Loucy (cell line): ENCODE data around the gene NREP.

Experiments used
- H2AFZ ChIP-seq: fragments of 200-600 bp; sonication (generic); 2 replicates; pipeline ENCODE4 v1.6.0; 2016; ENCODE audit warnings: antibody characterized with exemption, mild to moderate bottlenecking, low read length, moderate library complexity
- H3F3A ChIP-seq: fragments of 200-600 bp; 2 replicates; pipeline ENCODE4 v1.6.0; 2016; ENCODE audit warnings: antibody characterized with exemption, low read depth, mild to moderate bottlenecking
- H3K27me3 ChIP-seq: fragments of 200-600 bp; sonication (generic); 2 replicates; pipeline ENCODE4 v1.6.1; 2014; ENCODE audit warnings: low read length, mild to moderate bottlenecking; ENCODE audit not compliant: insufficient read depth, poor library complexity, severe bottlenecking
- H3K36me3 ChIP-seq: fragments of 200-600 bp; sonication (generic); 2 replicates; pipeline ENCODE4 v1.6.1; 2016; ENCODE audit warnings: low read length; ENCODE audit not compliant: insufficient read depth
- H3K4me1 ChIP-seq: fragments of 200-600 bp; sonication (generic); 2 replicates; pipeline ENCODE4 v1.5.1; 2014; ENCODE audit warnings: low read length, mild to moderate bottlenecking; ENCODE audit not compliant: insufficient read depth, poor library complexity, severe bottlenecking
- H3K4me2 ChIP-seq: fragments of 200-600 bp; sonication (generic); 2 replicates; pipeline ENCODE4 v1.6.0; 2014; ENCODE audit warnings: antibody characterized with exemption, low read length, low read depth, mild to moderate bottlenecking; ENCODE audit not compliant: poor library complexity, severe bottlenecking
- H3K4me3 ChIP-seq: fragments of 200-600 bp; sonication (generic); 2 replicates; pipeline ENCODE4 v1.5.1; 2014; ENCODE audit warnings: low read length, mild to moderate bottlenecking, mixed read lengths; ENCODE audit not compliant: poor library complexity, severe bottlenecking
- H3K79me2 ChIP-seq: fragments of 200-600 bp; sonication (generic); 2 replicates; pipeline ENCODE4 v1.6.1; 2014; ENCODE audit warnings: low read length; ENCODE audit not compliant: insufficient read depth
- H3K9ac ChIP-seq: fragments of 200-600 bp; sonication (generic); 2 replicates; pipeline ENCODE4 v1.6.0; 2014; ENCODE audit warnings: mild to moderate bottlenecking, low read depth, low read length, moderate library complexity; ENCODE audit not compliant: poor library complexity, severe bottlenecking
- H3K9me2 ChIP-seq: fragments of 200-600 bp; sonication (generic); replicated peaks from 2 replicates; pipeline ENCODE4 v1.6.1; 2016; ENCODE audit warnings: low read depth, low read length, mixed read lengths
- H3K9me3 ChIP-seq: fragments of 200-600 bp; sonication (generic); 2 replicates; pipeline ENCODE4 v1.6.1; 2014; ENCODE audit warnings: mild to moderate bottlenecking, antibody characterized with exemption, low read length, low read depth; ENCODE audit not compliant: insufficient read depth
- H4K20me1 ChIP-seq: fragments of 200-600 bp; sonication (generic); 2 replicates; pipeline ENCODE4 v1.6.0; 2014; ENCODE audit warnings: antibody characterized with exemption, low read length, mild to moderate bottlenecking; ENCODE audit not compliant: insufficient read depth, poor library complexity, severe bottlenecking
- CTCF ChIP-seq: fragments of 200-600 bp; sonication (generic); conservative IDR thresholded peaks from 2 replicates; pipeline ENCODE4 v1.5.1; 2014; ENCODE audit warnings: mild to moderate bottlenecking, antibody characterized with exemption, low read length
- EZH2phosphoT487 ChIP-seq: fragments of 200-600 bp; IDR thresholded peaks from 2 replicates; pipeline ENCODE4 v1.6.1; 2018; ENCODE audit warnings: antibody characterized with exemption, mild to moderate bottlenecking, moderate library complexity, borderline replicate concordance

Gene NREP

GRCh38 chr5:111691508-111691907, 65.5 kb downstream of the NREP start:
- Histone ChIP-seq H2AFZ (no peak overlapping the region), H3K27me3 (no peaks in the 10 kb centered on the region), H4K20me1 (no peaks in the 10 kb centered on the region), H3K79me2 (no peaks in the 10 kb centered on the region), H3K9me2 (no peaks in the 10 kb centered on the region), H3K4me3 (no peak overlapping the region), H3K9me3 (no peaks in the 10 kb centered on the region), H3K36me3 (no peaks in the 10 kb centered on the region), H3F3A (no peaks in the 10 kb centered on the region), H3K9ac (no peak overlapping the region), H3K4me1 (no peaks in the 10 kb centered on the region), H3K4me2 (no peak overlapping the region)
- no peak for TF ChIP-seq EZH2phosphoT487
- TF ChIP-seq CTCF: no peak

GRCh38 chr5:111689357-111689935, 67.5 kb downstream of the NREP start:
- H3K9ac ChIP-seq: no peak overlapping the region
- no peaks in the 10 kb centered on the region for H3K36me3 ChIP-seq
- no peaks in the 10 kb centered on the region for H4K20me1 ChIP-seq
- no peak overlapping the region for H2AFZ ChIP-seq
- no peaks in the 10 kb centered on the region for H3F3A ChIP-seq
- no peaks in the 10 kb centered on the region for H3K9me3 ChIP-seq
- H3K4me1 ChIP-seq: no peaks in the 10 kb centered on the region
- no peaks in the 10 kb centered on the region for H3K27me3 ChIP-seq
- TF ChIP-seq EZH2phosphoT487: no peak
- TF ChIP-seq CTCF: no peak
- no peak overlapping the region for H3K4me3 ChIP-seq
- no peaks in the 10 kb centered on the region for H3K79me2 ChIP-seq
- no peak overlapping the region for H3K4me2 ChIP-seq
- H3K9me2 ChIP-seq: no peaks in the 10 kb centered on the region

- Histone ChIP-seq H3K9ac (no peak overlapping the region), H3F3A (no peaks in the 10 kb centered on the region), H3K4me2 (no peak overlapping the region), H3K79me2 (no peaks in the 10 kb centered on the region), H3K4me1 (no peaks in the 10 kb centered on the region), H3K4me3 (no peak overlapping the region), H3K27me3 (no peaks in the 10 kb centered on the region), H2AFZ (no peak overlapping the region), H3K9me3 (no peaks in the 10 kb centered on the region), H4K20me1 (no peaks in the 10 kb centered on the region), H3K36me3 (no peaks in the 10 kb centered on the region), H3K9me2 (no peaks in the 10 kb centered on the region)
- no peak for TF ChIP-seq EZH2phosphoT487
- peak; percentile 33 for TF ChIP-seq CTCF
These were observed 71.0 kb downstream of the NREP start for GRCh38 chr5:111685969-111686368.
